HepG2 (cell line): Measurements from ENCODE around the gene GPR15LG. TPM values are rescaled to one million over a fixed set of nuclear protein-coding genes. Genes with fewer than 3 reads are reported as not detected.

Source experiments
- AHR ChIP-seq: IDR thresholded peaks from 2 replicates; pipeline ENCODE4 v1.6.1; 2018; ENCODE audit warnings: missing genetic modification reagents, missing compliant biosample characterization
- ASH2L ChIP-seq: fragments of 300-600, 200-600 bp; sonication (generic); IDR thresholded peaks from 2 replicates; pipeline ENCODE4 v1.7.0; 2017; ENCODE audit warnings: low read depth, mild to moderate bottlenecking, moderate library complexity, mixed read lengths, low read length; ENCODE audit not compliant: insufficient read length
- ATF7-NPFF ChIP-seq: sonication (generic); formaldehyde crosslinking; IDR thresholded peaks from 2 replicates; pipeline ENCODE4 v1.8.1; 2023; ENCODE audit warnings: mild to moderate bottlenecking, low read depth, missing genetic modification reagents, moderate library complexity
- NPAS2 ChIP-seq: sonication (generic); formaldehyde crosslinking; IDR thresholded peaks from 2 replicates; pipeline ENCODE4 v1.8.0; 2022; ENCODE audit warnings: mild to moderate bottlenecking, missing genetic modification reagents, borderline replicate concordance
- SALL2 ChIP-seq: sonication (generic); formaldehyde crosslinking; IDR thresholded peaks from 2 replicates; pipeline ENCODE4 v1.8.1; 2023; ENCODE audit warnings: mild to moderate bottlenecking, missing genetic modification reagents, inconsistent platforms
- ZNF12 ChIP-seq: sonication (generic); formaldehyde crosslinking; IDR thresholded peaks from 2 replicates; pipeline ENCODE4 v1.5.0; 2020; ENCODE audit warnings: missing genetic modification reagents
- ZNF549 ChIP-seq: sonication (generic); formaldehyde crosslinking; IDR thresholded peaks from 2 replicates; pipeline ENCODE4 v1.5.0; 2020; ENCODE audit warnings: missing genetic modification reagents
- polyA plus RNA-seq, 8 experiments: library from polyadenylated mRNA; depleted of rRNA in 3 of 8; stranded (reverse) in 7 of 8; unstranded in 1 of 8; fragments of >200 nt; fragmentation: Illumina TruSeq in 4 of 8; extraction: Trizol in 4 of 8; gene quantifications; 2 replicates each; pipeline versions ENCODE4 v1.2.1 to v1.2.3, GENCODE V29; 2011 to 2016; ENCODE audit warnings: low read depth in 4 of 8, missing spikeins in 1 of 8, mixed read lengths in 1 of 8; ENCODE audit not compliant: insufficient read depth in 1 of 8
- total RNA-seq, 5 experiments: library from RNA; depleted of rRNA; stranded (reverse); fragments of >200 nt; fragmentation: Illumina TruSeq; extraction: Trizol; gene quantifications; 2 replicates each; pipeline ENCODE4 v1.2.3, GENCODE V29; 2016; ENCODE audit warnings: low read depth in 1 of 5
- TF ChIP-seq, protein P1 (sequence below): sonication (generic); formaldehyde crosslinking; IDR thresholded peaks from 2 replicates; pipeline ENCODE4 v1.8.0; 2022; ENCODE audit warnings: missing genetic modification reagents, low read depth, mild to moderate bottlenecking, borderline replicate concordance
- TF ChIP-seq, protein P2 (sequence below): sonication (generic); formaldehyde crosslinking; IDR thresholded peaks from 2 replicates; pipeline ENCODE4 v1.5.0; 2020; ENCODE audit warnings: mild to moderate bottlenecking, missing genetic modification reagents, borderline replicate concordance
- TF ChIP-seq, protein P3 (sequence below): sonication (generic); formaldehyde crosslinking; IDR thresholded peaks from 2 replicates; pipeline ENCODE4 v1.4.0; 2020; ENCODE audit warnings: missing genetic modification reagents
- TF ChIP-seq, protein P4 (sequence below): sonication (generic); formaldehyde crosslinking; IDR thresholded peaks from 2 replicates; pipeline ENCODE4 v1.4.0; 2020; ENCODE audit warnings: mild to moderate bottlenecking, missing genetic modification reagents, borderline replicate concordance
- TF ChIP-seq, protein P5 (sequence below): sonication (generic); formaldehyde crosslinking; IDR thresholded peaks from 2 replicates; pipeline ENCODE4 v1.8.1; 2023; ENCODE audit warnings: mild to moderate bottlenecking, moderate library complexity, missing genetic modification reagents
- TF ChIP-seq, protein P6 (sequence below): sonication (generic); formaldehyde crosslinking; IDR thresholded peaks from 2 replicates; pipeline ENCODE4 v1.8.0; 2022; ENCODE audit warnings: low read depth, missing genetic modification reagents

GPR15LG gene
- total and polyA plus RNA-seq, 2 of the 13 experiments (the other 11 are each of a cell fraction or from before 2014, with no cell fraction given): not detected

DNA sequence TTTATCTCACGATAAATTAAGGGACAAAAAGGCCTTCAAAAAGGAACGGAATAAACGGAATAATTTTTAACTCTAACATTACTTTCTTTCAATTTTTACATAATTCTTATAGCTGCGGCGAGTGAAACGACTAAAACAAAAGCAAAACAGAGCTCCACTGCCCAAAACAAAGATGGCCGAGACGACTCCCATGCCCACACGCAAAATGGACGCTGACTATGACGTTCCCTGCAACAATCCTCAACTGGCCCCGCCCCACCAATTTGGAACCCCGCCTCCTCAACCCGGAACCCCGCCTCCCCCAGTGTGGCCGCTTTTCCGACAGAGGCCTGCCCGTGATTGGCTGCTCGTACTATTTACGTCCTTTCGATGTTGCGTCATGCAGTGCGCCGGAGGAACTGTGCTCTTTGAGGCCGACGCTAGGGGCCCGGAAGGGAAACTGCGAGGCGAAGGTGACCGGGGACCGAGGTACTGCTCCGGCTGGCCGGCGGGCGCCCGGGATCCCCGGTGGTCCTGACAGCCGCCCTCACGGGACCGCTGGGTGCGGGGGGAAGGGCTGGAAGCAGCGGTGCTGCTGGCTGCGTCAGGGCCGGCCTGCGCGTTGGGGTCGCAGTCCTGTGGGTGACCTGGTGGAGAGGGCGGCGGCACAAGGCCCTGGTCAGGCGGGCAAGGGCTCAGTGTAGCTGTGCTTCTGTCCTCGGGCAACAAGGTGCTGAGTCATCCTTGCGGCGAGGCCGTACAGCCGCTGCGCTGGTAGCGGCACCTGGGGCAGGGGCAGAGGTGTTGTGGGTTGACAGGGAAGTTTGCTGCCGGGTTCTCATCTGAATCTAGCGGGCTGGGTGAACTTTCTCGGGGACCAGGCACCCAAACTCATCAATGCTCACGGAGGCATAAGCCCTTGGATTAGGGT is 34.2 kb upstream of the GPR15LG start, which contains the start of gene GHITM (continued):
- TF ChIP-seq, protein P1, sequence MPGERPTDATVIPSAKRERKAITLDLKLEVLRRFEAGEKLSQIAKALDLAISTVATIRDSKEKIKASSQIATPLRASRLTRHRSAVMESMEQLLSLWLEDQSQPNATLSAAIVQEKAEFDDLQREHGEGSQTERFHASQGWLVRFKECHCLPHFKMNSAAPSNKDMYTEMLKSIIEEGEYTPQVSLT (CRISPR knock-in tag): no peak
- TF ChIP-seq ASH2L: peak; percentile 99
- no peak for TF ChIP-seq AHR (CRISPR knock-in tag)
- no peak for TF ChIP-seq NPAS2 (CRISPR knock-in tag)
- TF ChIP-seq SALL2 (CRISPR knock-in tag): 0 out of 2 replicates have a peak, but pooled peaks have one; percentile 48
- TF ChIP-seq ZNF549: peak; percentile 59; the same call in 1 of the 2 replicates
- peak; percentile 68; the same call in 1 of the 2 replicates for TF ChIP-seq ATF7-NPFF (CRISPR knock-in tag)
- TF ChIP-seq, protein P2, sequence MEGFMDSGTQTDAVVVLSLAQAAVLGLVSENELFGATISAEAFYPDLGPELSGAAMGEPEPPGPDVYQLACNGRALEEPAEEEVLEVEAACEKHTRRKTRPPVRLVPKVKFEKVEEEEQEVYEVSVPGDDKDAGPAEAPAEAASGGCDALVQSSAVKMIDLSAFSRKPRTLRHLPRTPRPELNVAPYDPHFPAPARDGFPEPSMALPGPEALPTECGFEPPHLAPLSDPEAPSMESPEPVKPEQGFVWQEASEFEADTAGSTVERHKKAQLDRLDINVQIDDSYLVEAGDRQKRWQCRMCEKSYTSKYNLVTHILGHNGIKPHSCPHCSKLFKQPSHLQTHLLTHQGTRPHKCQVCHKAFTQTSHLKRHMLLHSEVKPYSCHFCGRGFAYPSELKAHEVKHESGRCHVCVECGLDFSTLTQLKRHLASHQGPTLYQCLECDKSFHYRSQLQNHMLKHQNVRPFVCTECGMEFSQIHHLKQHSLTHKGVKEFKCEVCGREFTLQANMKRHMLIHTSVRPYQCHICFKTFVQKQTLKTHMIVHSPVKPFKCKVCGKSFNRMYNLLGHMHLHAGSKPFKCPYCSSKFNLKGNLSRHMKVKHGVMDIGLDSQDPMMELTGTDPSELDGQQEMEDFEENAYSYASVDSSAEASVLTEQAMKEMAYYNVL (CRISPR knock-in tag): peak; percentile 38; the same call in 1 of the 2 replicates
- TF ChIP-seq, protein P3, sequence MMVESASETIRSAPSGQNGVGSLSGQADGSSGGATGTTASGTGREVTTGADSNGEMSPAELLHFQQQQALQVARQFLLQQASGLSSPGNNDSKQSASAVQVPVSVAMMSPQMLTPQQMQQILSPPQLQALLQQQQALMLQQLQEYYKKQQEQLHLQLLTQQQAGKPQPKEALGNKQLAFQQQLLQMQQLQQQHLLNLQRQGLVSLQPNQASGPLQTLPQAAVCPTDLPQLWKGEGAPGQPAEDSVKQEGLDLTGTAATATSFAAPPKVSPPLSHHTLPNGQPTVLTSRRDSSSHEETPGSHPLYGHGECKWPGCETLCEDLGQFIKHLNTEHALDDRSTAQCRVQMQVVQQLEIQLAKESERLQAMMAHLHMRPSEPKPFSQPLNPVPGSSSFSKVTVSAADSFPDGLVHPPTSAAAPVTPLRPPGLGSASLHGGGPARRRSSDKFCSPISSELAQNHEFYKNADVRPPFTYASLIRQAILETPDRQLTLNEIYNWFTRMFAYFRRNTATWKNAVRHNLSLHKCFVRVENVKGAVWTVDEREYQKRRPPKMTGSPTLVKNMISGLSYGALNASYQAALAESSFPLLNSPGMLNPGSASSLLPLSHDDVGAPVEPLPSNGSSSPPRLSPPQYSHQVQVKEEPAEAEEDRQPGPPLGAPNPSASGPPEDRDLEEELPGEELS: peak; percentile 52; the same call in 1 of the 2 replicates
- TF ChIP-seq, protein P4, sequence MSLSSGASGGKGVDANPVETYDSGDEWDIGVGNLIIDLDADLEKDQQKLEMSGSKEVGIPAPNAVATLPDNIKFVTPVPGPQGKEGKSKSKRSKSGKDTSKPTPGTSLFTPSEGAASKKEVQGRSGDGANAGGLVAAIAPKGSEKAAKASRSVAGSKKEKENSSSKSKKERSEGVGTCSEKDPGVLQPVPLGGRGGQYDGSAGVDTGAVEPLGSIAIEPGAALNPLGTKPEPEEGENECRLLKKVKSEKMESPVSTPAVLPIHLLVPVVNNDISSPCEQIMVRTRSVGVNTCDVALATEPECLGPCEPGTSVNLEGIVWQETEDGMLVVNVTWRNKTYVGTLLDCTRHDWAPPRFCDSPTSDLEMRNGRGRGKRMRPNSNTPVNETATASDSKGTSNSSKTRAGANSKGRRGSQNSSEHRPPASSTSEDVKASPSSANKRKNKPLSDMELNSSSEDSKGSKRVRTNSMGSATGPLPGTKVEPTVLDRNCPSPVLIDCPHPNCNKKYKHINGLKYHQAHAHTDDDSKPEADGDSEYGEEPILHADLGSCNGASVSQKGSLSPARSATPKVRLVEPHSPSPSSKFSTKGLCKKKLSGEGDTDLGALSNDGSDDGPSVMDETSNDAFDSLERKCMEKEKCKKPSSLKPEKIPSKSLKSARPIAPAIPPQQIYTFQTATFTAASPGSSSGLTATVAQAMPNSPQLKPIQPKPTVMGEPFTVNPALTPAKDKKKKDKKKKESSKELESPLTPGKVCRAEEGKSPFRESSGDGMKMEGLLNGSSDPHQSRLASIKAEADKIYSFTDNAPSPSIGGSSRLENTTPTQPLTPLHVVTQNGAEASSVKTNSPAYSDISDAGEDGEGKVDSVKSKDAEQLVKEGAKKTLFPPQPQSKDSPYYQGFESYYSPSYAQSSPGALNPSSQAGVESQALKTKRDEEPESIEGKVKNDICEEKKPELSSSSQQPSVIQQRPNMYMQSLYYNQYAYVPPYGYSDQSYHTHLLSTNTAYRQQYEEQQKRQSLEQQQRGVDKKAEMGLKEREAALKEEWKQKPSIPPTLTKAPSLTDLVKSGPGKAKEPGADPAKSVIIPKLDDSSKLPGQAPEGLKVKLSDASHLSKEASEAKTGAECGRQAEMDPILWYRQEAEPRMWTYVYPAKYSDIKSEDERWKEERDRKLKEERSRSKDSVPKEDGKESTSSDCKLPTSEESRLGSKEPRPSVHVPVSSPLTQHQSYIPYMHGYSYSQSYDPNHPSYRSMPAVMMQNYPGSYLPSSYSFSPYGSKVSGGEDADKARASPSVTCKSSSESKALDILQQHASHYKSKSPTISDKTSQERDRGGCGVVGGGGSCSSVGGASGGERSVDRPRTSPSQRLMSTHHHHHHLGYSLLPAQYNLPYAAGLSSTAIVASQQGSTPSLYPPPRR: no peak
- TF ChIP-seq, protein P5, sequence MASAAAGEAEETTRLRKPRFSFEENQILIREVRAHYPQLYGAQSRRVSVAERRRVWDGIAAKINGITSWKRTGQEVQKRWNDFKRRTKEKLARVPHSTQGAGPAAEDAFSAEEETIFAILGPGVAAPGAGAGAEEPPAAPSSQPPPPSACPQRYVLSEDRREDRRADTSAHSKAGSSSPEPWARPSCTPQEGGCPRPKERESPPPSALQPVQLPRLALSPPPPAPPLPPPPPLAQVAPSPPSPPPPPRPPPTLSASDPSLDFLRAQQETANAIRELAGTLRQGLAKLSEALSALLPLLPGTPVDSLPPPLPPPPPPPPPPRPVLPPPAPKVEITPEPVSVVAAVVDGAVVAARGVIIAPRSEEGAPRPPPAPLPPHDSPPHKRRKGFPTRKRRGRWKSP (CRISPR knock-in tag): no peak
- TF ChIP-seq ZNF12 (CRISPR knock-in tag): no peak; the same call in 1 of the 2 replicates
- TF ChIP-seq, protein P6, sequence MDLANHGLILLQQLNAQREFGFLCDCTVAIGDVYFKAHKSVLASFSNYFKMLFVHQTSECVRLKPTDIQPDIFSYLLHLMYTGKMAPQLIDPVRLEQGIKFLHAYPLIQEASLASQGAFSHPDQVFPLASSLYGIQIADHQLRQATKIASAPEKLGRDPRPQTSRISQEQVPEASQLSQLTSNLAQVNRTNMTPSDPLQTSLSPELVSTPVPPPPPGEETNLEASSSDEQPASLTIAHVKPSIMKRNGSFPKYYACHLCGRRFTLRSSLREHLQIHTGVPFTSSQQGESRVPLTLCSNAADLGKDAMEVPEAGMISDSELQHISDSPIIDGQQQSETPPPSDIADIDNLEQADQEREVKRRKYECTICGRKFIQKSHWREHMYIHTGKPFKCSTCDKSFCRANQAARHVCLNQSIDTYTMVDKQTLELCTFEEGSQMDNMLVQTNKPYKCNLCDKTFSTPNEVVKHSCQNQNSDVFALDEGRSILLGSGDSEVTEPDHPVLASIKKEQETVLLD (CRISPR knock-in tag): peak; percentile 72; the same call in 1 of the 2 replicates
